Brain microvascular endothelial cell (primary cell): Measurements from ENCODE around the gene NCKAP5L.
"Not testable (repeated sequence)": the region's sequence is repeated elsewhere in the genome, so short reads cannot be mapped to it uniquely, and the experiment has no call there.

Experiments
- DNase-seq: peaks from one replicate; pipeline ENCODE4 v3.0.0-alpha.2; 2020
- H3K27ac ChIP-seq: fragments of 250-450 bp; sonication (Bioruptor Pico); 2 replicates; pipeline ENCODE4 v1.5.1; 2020; ENCODE audit warnings: mild to moderate bottlenecking, moderate library complexity
- H3K27me3 ChIP-seq: fragments of 250-450 bp; sonication (Bioruptor Pico); replicated peaks from 2 replicates; pipeline ENCODE4 v1.5.1; 2020; ENCODE audit warnings: mild to moderate bottlenecking
- H3K36me3 ChIP-seq: fragments of 250-450 bp; sonication (Bioruptor Pico); replicated peaks from 2 replicates; pipeline ENCODE4 v1.5.1; 2020; ENCODE audit warnings: mild to moderate bottlenecking
- H3K4me3 ChIP-seq: 2 replicates; pipeline ENCODE4 v1.5.1; 2011; ENCODE audit warnings: low read depth, mild to moderate bottlenecking, control low read depth, low read length, moderate library complexity
- CTCF ChIP-seq: IDR thresholded peaks from 2 replicates; pipeline ENCODE4 v1.5.1; 2011; ENCODE audit warnings: low read depth, mild to moderate bottlenecking, moderate library complexity, low read length, control low read depth, inconsistent platforms; ENCODE audit errors: missing control alignments
- in situ Hi-C: cut with HindIII; loops from 2 replicates; pipeline ENCODE4 v1.10.0; 2017; ENCODE audit warnings: low sequenced_read_pairs, low pct_ligation_motif_present

NCKAP5L gene

GRCh38 chr12:49866859-49867569, 38.8 kb upstream of the NCKAP5L start:
- Histone ChIP-seq H3K27ac (no peak overlapping the region), H3K27me3 (peaks cover 6% of the 10 kb centered on the region), H3K36me3 (no peaks in the 10 kb centered on the region), H3K4me3 (no peak overlapping the region)
- peak; percentile 38 for DNase-seq
- TF ChIP-seq CTCF = peak; percentile 98
- in situ Hi-C loops = no loop called here

GRCh38 chr12:49865782-49866135, 37.5 kb upstream of the NCKAP5L start:
- Histone ChIP-seq H3K27me3 (peaks cover 6% of the 10 kb centered on the region), H3K27ac (no peak overlapping the region), H3K36me3 (no peaks in the 10 kb centered on the region), H3K4me3 (no peak overlapping the region)
- DNase-seq = no peak
- TF ChIP-seq CTCF = no peak
- in situ Hi-C loops = no loop called here

GRCh38 chr12:49865109-49865781, 37.0 kb upstream of the NCKAP5L start:
- no peak overlapping the region for H3K4me3 ChIP-seq

GRCh38 chr12:49864798-49865090, 36.5 kb upstream of the NCKAP5L start:
- Histone ChIP-seq H3K27ac (no peak overlapping the region), H3K4me3 (no peak overlapping the region)
- in situ Hi-C loops = no loop called here

More at GRCh38 chr12:49865109-49865781, 37.0 kb upstream of the NCKAP5L start:
- Histone ChIP-seq H3K27me3 (peaks cover 6% of the 10 kb centered on the region), H3K27ac (no peak overlapping the region), H3K36me3 (no peaks in the 10 kb centered on the region)
- in situ Hi-C loops = no loop called here
- TF ChIP-seq CTCF = no peak
- DNase-seq = no peak

GRCh38 chr12:49863946-49864797, 36.0 kb upstream of the NCKAP5L start:
- Histone ChIP-seq H3K27ac (no peak overlapping the region), H3K36me3 (no peaks in the 10 kb centered on the region), H3K4me3 (no peak overlapping the region), H3K27me3 (peaks cover 6% of the 10 kb centered on the region)
- no peak for TF ChIP-seq CTCF
- no peak for DNase-seq
- in situ Hi-C loops = no loop called here

More at GRCh38 chr12:49864798-49865090, 36.5 kb upstream of the NCKAP5L start:
- TF ChIP-seq CTCF = no peak
- Histone ChIP-seq H3K27me3 (peaks cover 6% of the 10 kb centered on the region), H3K36me3 (no peaks in the 10 kb centered on the region)
- no peak for DNase-seq

GRCh38 chr12:49860921-49861320, 32.7 kb upstream of the NCKAP5L start:
- DNase-seq, H3K27ac ChIP-seq, in situ Hi-C loops, H3K4me3 ChIP-seq, H3K27me3 ChIP-seq, H3K36me3 ChIP-seq: not testable (repeated sequence)

GRCh38 chr12:49855890-49856289, 27.7 kb upstream of the NCKAP5L start:
- H3K27me3 ChIP-seq, H3K4me3 ChIP-seq, H3K36me3 ChIP-seq, H3K27ac ChIP-seq, DNase-seq, in situ Hi-C loops: not testable (repeated sequence)
